PC-3 (cell line): ENCODE results near the gene NOC2L. TPM values are rescaled to one million over a fixed set of nuclear protein-coding genes. Genes with fewer than 3 reads are reported as not detected.
"Not testable (repeated sequence)": the region's sequence is repeated elsewhere in the genome, so short reads cannot be mapped to it uniquely, and the experiment has no call there.

Experiments used
- ATAC-seq: fragments of 200-7000 bp; cut with Tn5 transposase; 2 replicates; pipeline ENCODE4 v1.9.1; 2020; ENCODE audit warnings: mild to moderate bottlenecking, moderate library complexity
- BruUV-seq: library from RNA; stranded (reverse); fragments of 400-500 nt; replicated peaks from 2 replicates; lab custom pipeline; 2021; lab: Mats Ljungman, UMichigan
- CTCF ChIA-PET: fragments of 300-600 bp; sonication (Branson Sonifier 250); formaldehyde crosslinking; loops from one replicate; lab custom pipeline; 2022; ENCODE audit warnings: antibody characterized with exemption; lab: Charles Lee
- POLR2A ChIA-PET: fragments of 300-600 bp; sonication (Branson Sonifier 250); formaldehyde crosslinking; loops from one replicate; lab custom pipeline; 2022; ENCODE audit warnings: antibody characterized with exemption; ENCODE audit not compliant: unreplicated experiment; lab: Charles Lee
- DNase-seq: peaks from one replicate; pipeline ENCODE4 v3.0.0-alpha.2; 2015
- H2AFZ ChIP-seq: fragments of 300-600 bp; sonication (generic); 2 replicates; pipeline ENCODE4 v1.6.0; 2016; ENCODE audit warnings: antibody characterized with exemption, low read length
- H3F3A ChIP-seq: fragments of 300-600 bp; sonication (generic); one replicate; pipeline ENCODE4 v1.6.0; 2017; ENCODE audit warnings: antibody characterized with exemption, low read length, control low read depth, mild to moderate bottlenecking; ENCODE audit not compliant: unreplicated experiment
- H3K27ac ChIP-seq: fragments of 300-600 bp; sonication (generic); 2 replicates; pipeline ENCODE4 v1.5.1; 2016; ENCODE audit warnings: mild to moderate bottlenecking, low read length
- H3K27me3 ChIP-seq: fragments of 300-600 bp; sonication (generic); 2 replicates; pipeline ENCODE4 v1.6.1; 2016; ENCODE audit warnings: low read length, mixed read lengths
- H3K36me3 ChIP-seq: fragments of 300-600 bp; sonication (generic); 2 replicates; pipeline ENCODE4 v1.6.1; 2016; ENCODE audit warnings: low read depth, mixed run types, low read length, mixed read lengths
- H3K4me1 ChIP-seq: fragments of 300-600 bp; sonication (generic); 2 replicates; pipeline ENCODE4 v1.5.1; 2016; ENCODE audit warnings: low read length; ENCODE audit not compliant: insufficient read depth
- H3K4me2 ChIP-seq: fragments of 300-600 bp; sonication (generic); 2 replicates; pipeline ENCODE4 v1.6.0; 2016; ENCODE audit warnings: low read length
- H3K4me3 ChIP-seq: fragments of 300-600 bp; sonication (generic); 2 replicates; pipeline ENCODE4 v1.5.1; 2016; ENCODE audit warnings: mild to moderate bottlenecking, low read length, mixed read lengths
- H3K79me2 ChIP-seq: fragments of 300-600 bp; sonication (generic); 2 replicates; pipeline ENCODE4 v1.6.1; 2017; ENCODE audit warnings: low read length, mixed read lengths
- H3K9ac ChIP-seq: fragments of 300-600 bp; sonication (generic); 2 replicates; pipeline ENCODE4 v1.6.0; 2016; ENCODE audit warnings: mild to moderate bottlenecking, low read length
- H3K9me2 ChIP-seq: fragments of 300-600 bp; sonication (generic); replicated peaks from 2 replicates; pipeline ENCODE4 v1.6.1; 2016; ENCODE audit warnings: mixed run types, low read length, mixed read lengths
- H3K9me3 ChIP-seq: fragments of 300-600 bp; sonication (generic); 2 replicates; pipeline ENCODE4 v1.6.1; 2016; ENCODE audit warnings: low read length, mixed read lengths
- H4K20me1 ChIP-seq: fragments of 300-600 bp; sonication (generic); 2 replicates; pipeline ENCODE4 v1.6.1; 2016; ENCODE audit warnings: low read length, mixed read lengths
- EZH2 ChIP-seq: fragments of 300-600 bp; sonication (generic); IDR thresholded peaks from one replicate; pipeline ENCODE4 v1.6.1; 2017; ENCODE audit warnings: antibody characterized with exemption, mild to moderate bottlenecking, low read length; ENCODE audit not compliant: unreplicated experiment
- EZH2phosphoT487 ChIP-seq: fragments of 300-600 bp; sonication (generic); IDR thresholded peaks from 2 replicates; pipeline ENCODE4 v1.6.1; 2018; ENCODE audit warnings: mild to moderate bottlenecking, antibody characterized with exemption, low read length, borderline replicate concordance
- intact Hi-C: fragments of 100-400 bp; cut with micrococcal nuclease; formaldehyde crosslinking; loops from 2 replicates; pipeline ENCODE4 v1.9.0; 2023
- total RNA-seq: library from RNA; depleted of rRNA; stranded (reverse); fragments of >200 nt; gene quantifications from 2 replicates; pipeline ENCODE4 v1.2.3, GENCODE V29; 2014
- TF ChIP-seq, protein P1 (sequence below): fragments of 300-600 bp; sonication (generic); conservative IDR thresholded peaks from 2 replicates; pipeline ENCODE4 v1.5.1; 2017; ENCODE audit warnings: antibody characterized with exemption, low read depth, mild to moderate bottlenecking, low read length

The NOC2L gene
- total RNA-seq, 1 experiment from 2014 or later = 262 TPM

DNA sequence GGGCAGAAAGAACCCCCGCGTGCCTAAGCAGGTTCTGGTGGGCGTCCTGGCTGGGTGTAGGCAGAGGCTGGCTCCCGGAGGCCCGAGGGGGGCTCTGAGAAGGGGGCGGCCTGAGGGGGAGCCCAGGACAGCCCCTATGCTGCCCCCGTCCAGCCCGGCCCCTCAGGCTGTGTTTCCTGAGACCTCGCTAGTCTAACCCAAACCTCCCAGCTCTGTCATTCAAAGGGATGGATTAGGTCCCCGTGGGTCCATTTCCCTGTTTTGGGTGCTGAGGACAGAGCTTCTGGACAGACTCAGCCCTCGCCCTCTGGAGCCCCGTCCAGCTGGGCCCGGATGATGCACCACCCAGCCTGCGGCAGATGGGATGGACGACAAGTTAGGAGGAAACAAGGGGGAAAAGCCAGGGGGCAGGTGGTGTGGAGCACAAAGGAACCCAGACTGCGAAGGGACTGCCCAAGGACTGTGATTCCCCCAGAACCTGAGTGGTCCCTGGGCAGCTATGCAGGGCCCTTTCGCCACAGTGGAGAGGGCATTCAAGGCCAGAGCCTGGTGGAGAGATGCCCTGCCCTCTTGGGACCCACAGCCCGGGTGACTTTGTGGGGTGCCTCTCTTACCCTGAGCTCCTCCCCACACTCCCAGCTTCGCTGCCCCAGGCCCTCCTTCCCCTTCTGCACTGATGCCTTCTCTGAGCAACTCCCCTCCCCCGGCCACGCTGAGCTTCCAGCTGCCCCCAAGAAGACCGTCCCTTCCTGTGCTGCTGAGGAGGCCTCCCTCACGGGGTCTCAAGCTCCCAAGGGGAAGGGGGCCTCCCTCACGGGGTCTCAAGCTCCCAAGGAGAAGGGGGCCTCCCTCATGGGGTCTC lies 38.0 kb upstream of the NOC2L start:
- Histone ChIP-seq H2AFZ (no peak overlapping the region), H3F3A (no peaks in the 10 kb centered on the region), H4K20me1 (peaks cover 22% of the 10 kb centered on the region), H3K4me1 (peaks cover 4% of the 10 kb centered on the region; the same call in 1 of the 2 replicates), H3K9ac (no peak overlapping the region), H3K9me3 (no peaks in the 10 kb centered on the region), H3K9me2 (no peaks in the 10 kb centered on the region), H3K4me3 (peak overlapping the region; percentile 93; the same call in 1 of the 2 replicates), H3K79me2 (peaks cover 37% of the 10 kb centered on the region), H3K4me2 (peak overlapping the region; percentile 93), H3K27me3 (no peaks in the 10 kb centered on the region), H3K36me3 (peaks cover 3% of the 10 kb centered on the region), H3K27ac (no peak overlapping the region)
- TF ChIP-seq, protein P1, sequence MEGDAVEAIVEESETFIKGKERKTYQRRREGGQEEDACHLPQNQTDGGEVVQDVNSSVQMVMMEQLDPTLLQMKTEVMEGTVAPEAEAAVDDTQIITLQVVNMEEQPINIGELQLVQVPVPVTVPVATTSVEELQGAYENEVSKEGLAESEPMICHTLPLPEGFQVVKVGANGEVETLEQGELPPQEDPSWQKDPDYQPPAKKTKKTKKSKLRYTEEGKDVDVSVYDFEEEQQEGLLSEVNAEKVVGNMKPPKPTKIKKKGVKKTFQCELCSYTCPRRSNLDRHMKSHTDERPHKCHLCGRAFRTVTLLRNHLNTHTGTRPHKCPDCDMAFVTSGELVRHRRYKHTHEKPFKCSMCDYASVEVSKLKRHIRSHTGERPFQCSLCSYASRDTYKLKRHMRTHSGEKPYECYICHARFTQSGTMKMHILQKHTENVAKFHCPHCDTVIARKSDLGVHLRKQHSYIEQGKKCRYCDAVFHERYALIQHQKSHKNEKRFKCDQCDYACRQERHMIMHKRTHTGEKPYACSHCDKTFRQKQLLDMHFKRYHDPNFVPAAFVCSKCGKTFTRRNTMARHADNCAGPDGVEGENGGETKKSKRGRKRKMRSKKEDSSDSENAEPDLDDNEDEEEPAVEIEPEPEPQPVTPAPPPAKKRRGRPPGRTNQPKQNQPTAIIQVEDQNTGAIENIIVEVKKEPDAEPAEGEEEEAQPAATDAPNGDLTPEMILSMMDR = no peak
- TF ChIP-seq EZH2 (no peak), EZH2phosphoT487 (no peak)
- ChIA-PET POLR2A (interaction anchor here (0.5 to 0.6 kb wide), 2 partner anchors 10 to 19 kb away, joined by 3 to 6 read pairs; no protein-coding TSS in a partner anchor), CTCF (no interaction called here)
- BruUV-seq = TSS peak; percentile 21
- DNase-seq (no peak), ATAC-seq (no peak)
- intact Hi-C loops = no loop called here

DNA sequence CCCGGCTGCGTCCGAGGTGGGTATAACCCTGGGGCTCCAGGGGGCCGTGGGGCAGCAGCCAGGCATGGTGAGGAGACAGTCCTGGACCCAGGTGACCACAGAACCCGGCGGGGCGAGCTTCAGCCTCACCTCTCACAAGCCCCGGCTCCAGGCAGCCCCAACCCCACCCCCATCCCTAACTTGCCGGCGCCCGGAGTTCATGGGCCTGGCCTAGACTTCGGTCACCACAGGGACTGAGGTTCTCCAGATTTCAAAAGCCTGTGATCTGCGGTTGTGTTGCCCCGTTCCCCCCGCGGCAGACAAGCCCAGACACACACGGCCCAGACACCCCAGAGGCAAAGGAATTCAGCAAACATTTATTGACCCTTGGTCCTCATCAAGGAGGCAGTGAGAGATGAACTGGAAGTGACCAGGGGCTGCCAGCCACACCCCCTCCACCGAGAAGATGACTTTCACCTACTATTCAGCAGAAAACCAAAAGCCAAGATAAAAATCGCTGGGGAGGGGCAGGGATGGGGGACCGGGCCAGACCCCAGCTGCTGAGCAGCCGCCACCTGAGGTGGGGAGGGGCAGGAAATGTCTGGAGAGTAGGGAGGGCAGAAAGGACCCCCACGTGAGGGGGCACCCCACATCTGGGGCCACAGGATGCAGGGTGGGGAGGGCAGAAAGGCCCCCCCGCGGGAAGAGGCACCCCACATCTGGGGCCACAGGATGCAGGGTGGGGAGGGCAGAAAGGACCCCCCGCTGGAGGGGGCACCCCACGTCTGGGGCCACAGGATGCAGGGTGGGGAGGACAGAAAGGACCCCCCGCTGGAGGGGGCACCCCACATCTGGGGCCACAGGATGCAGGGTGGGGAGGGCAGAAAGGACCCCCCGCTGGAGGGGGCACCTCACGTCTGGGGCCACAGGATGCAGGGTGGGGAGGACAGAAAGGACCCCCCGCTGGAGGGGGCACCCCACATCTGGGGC lies 36.9 kb upstream of the NOC2L start:
- no peaks in the 10 kb centered on the region for H3K27me3 ChIP-seq
- H3K36me3 ChIP-seq = peaks cover 3% of the 10 kb centered on the region
- TF ChIP-seq, protein P1 = no peak
- TF ChIP-seq EZH2 (no peak), EZH2phosphoT487 (no peak)
- no peak overlapping the region for H3K4me2 ChIP-seq
- no peaks in the 10 kb centered on the region for H3K9me3 ChIP-seq
- ChIA-PET CTCF (no interaction called here), POLR2A (interaction anchor here (0.5 to 0.6 kb wide), 2 partner anchors 11 to 20 kb away, joined by 3 to 6 read pairs; no protein-coding TSS in a partner anchor)
- BruUV-seq = no TSS peak
- peaks cover 22% of the 10 kb centered on the region for H4K20me1 ChIP-seq
- H3K79me2 ChIP-seq = peaks cover 28% of the 10 kb centered on the region
- ATAC-seq (no peak), DNase-seq (no peak)
- H3K9me2 ChIP-seq = no peaks in the 10 kb centered on the region
- peaks cover 3% of the 10 kb centered on the region; the same call in 1 of the 2 replicates for H3K4me1 ChIP-seq
- intact Hi-C loops = no loop called here
- H3K27ac ChIP-seq = no peak overlapping the region
- no peak overlapping the region for H3K9ac ChIP-seq
- H3F3A ChIP-seq = no peaks in the 10 kb centered on the region
- no peak overlapping the region for H3K4me3 ChIP-seq
- H2AFZ ChIP-seq = no peak overlapping the region

DNA sequence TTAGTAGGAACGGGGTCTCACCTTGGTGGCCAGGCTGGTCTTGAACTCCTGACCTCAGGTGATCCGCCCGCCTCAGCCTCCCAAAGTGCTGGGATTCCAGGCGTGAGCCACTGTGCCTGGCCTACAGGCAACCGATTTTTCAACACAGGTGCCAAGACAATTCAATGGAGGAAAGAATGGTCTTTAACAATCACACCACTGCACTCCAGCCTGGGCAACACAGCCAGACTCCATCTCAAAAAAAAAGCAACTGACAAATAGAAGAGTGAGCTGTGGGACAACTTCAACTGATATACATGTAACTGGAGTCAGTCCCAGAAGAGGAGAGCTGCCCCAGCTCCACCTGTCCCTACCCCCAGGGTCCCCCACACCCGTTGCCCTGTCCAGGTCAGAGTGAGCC lies 35.5 kb upstream of the NOC2L start:
- H3K9me3 ChIP-seq, DNase-seq, H3K9ac ChIP-seq, ATAC-seq, H3K4me2 ChIP-seq, H3K9me2 ChIP-seq, H3F3A ChIP-seq, H3K36me3 ChIP-seq, H3K4me1 ChIP-seq, H3K27ac ChIP-seq, H3K27me3 ChIP-seq, BruUV-seq, POLR2A ChIA-PET, H3K4me3 ChIP-seq, intact Hi-C loops, H2AFZ ChIP-seq: not testable (repeated sequence)
- H3K79me2 ChIP-seq = peaks cover 20% of the 10 kb centered on the region
- H4K20me1 ChIP-seq = peaks cover 22% of the 10 kb centered on the region
- CTCF ChIA-PET = interaction anchor here (0.6 kb wide), 1 partner anchor 136 kb away, joined by 3 read pairs; no protein-coding TSS in a partner anchor
